Brain microvascular endothelial cell (primary cell): ENCODE data around the gene NAP1L1.
A peak's percentile ranks its signal among the peaks of the same experiment; 100 is the strongest.

Experiments used
- DNase-seq: peaks from one replicate; pipeline ENCODE4 v3.0.0-alpha.2; 2020
- H3K27ac ChIP-seq: fragments of 250-450 bp; sonication (Bioruptor Pico); 2 replicates; pipeline ENCODE4 v1.5.1; 2020; ENCODE audit warnings: mild to moderate bottlenecking, moderate library complexity
- H3K27me3 ChIP-seq: fragments of 250-450 bp; sonication (Bioruptor Pico); replicated peaks from 2 replicates; pipeline ENCODE4 v1.5.1; 2020; ENCODE audit warnings: mild to moderate bottlenecking
- H3K36me3 ChIP-seq: fragments of 250-450 bp; sonication (Bioruptor Pico); replicated peaks from 2 replicates; pipeline ENCODE4 v1.5.1; 2020; ENCODE audit warnings: mild to moderate bottlenecking
- H3K4me3 ChIP-seq: 2 replicates; pipeline ENCODE4 v1.5.1; 2011; ENCODE audit warnings: low read depth, mild to moderate bottlenecking, control low read depth, low read length, moderate library complexity
- CTCF ChIP-seq: IDR thresholded peaks from 2 replicates; pipeline ENCODE4 v1.5.1; 2011; ENCODE audit warnings: low read depth, mild to moderate bottlenecking, moderate library complexity, low read length, control low read depth, inconsistent platforms; ENCODE audit errors: missing control alignments
- in situ Hi-C: cut with HindIII; loops from 2 replicates; pipeline ENCODE4 v1.10.0; 2017; ENCODE audit warnings: low sequenced_read_pairs, low pct_ligation_motif_present

Gene NAP1L1

GRCh38 chr12:76020281-76020680, 64.2 kb downstream of the NAP1L1 start:
- TF ChIP-seq CTCF, result no peak
- Histone ChIP-seq H3K27ac (peak overlapping the region; percentile 99), H3K36me3 (no peaks in the 10 kb centered on the region), H3K4me3 (no peak overlapping the region), H3K27me3 (no peaks in the 10 kb centered on the region)
- peak; percentile 69 for DNase-seq
- in situ Hi-C loops, result no loop called here

GRCh38 chr12:76018672-76019071, 65.8 kb downstream of the NAP1L1 start:
- TF ChIP-seq CTCF, result no peak
- Histone ChIP-seq H3K27ac (peak overlapping the region; percentile 80), H3K27me3 (no peaks in the 10 kb centered on the region), H3K36me3 (no peaks in the 10 kb centered on the region), H3K4me3 (no peak overlapping the region)
- in situ Hi-C loops, result no loop called here
- no peak for DNase-seq

- in situ Hi-C loops, result no loop called here
- Histone ChIP-seq H3K27me3 (no peaks in the 10 kb centered on the region), H3K36me3 (no peaks in the 10 kb centered on the region), H3K4me3 (no peak overlapping the region), H3K27ac (peak overlapping the region; percentile 80)
- DNase-seq, result peak; percentile 87
- no peak for TF ChIP-seq CTCF
Measured at GRCh38 chr12:76018111-76018510, 66.4 kb downstream of the NAP1L1 start.

DNA sequence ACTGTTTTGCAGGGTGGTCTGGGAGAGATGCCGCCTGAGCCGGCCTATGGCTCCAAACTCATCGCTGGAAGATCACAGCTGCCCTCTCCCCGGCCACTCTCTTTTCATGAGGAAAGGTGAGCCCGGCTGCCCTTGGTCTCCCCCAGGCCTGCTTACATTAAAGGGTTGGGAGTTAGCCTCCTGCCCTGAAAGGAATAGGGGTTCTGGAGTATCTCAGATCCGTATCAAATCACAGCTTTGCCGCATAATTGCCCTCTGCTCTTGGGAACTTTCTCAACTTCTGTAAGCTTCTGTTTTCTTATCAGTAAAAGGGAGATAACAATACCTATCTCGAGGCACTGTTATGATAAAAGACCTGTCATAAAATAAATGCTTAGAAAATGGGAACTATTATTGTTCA, 70.5 kb downstream of the NAP1L1 start:
- TF ChIP-seq CTCF, result no peak
- in situ Hi-C loops, result no loop called here
- Histone ChIP-seq H3K36me3 (no peaks in the 10 kb centered on the region), H3K27ac (no peak overlapping the region), H3K4me3 (no peak overlapping the region), H3K27me3 (no peaks in the 10 kb centered on the region)
- no peak for DNase-seq

- Histone ChIP-seq H3K4me3 (no peak overlapping the region), H3K27ac (no peak overlapping the region), H3K36me3 (no peaks in the 10 kb centered on the region), H3K27me3 (no peaks in the 10 kb centered on the region)
- no peak for DNase-seq
- in situ Hi-C loops, result no loop called here
- no peak for TF ChIP-seq CTCF
Measured at GRCh38 chr12:76013603-76014002, 70.9 kb downstream of the NAP1L1 start.

- no peak for TF ChIP-seq CTCF
- H3K36me3 ChIP-seq, result no peaks in the 10 kb centered on the region
- DNase-seq, result no peak
- no peaks in the 10 kb centered on the region for H3K27me3 ChIP-seq
- in situ Hi-C loops, result no loop called here
- H3K27ac ChIP-seq, result no peak overlapping the region
- H3K4me3 ChIP-seq, result no peak overlapping the region
Measured at GRCh38 chr12:76012644-76013043, 71.8 kb downstream of the NAP1L1 start.
